IMR-90 (cell line): Measurements from ENCODE around the gene BSND. TPM values are rescaled to one million over a fixed set of nuclear protein-coding genes. Genes with fewer than 3 reads are reported as not detected.

Experiments used
- ATAC-seq: fragments of 200-7000 bp; cut with Tn5 transposase; 2 replicates; pipeline ENCODE4 v1.9.1; 2020; ENCODE audit warnings: low read depth, mild to moderate bottlenecking, moderate library complexity
- BruUV-seq: library from RNA; stranded (reverse); fragments of 400-500 nt; replicated peaks from 2 replicates; lab custom pipeline; 2021; lab: Mats Ljungman, UMichigan
- CTCF ChIA-PET: fragments of 300-600 bp; formaldehyde crosslinking; extraction: SDS; loops from one replicate; lab custom pipeline; 2021; ENCODE audit warnings: antibody characterized with exemption; lab: Yijun Ruan, JAX
- POLR2A ChIA-PET: fragments of 300-600 bp; sonication (Branson Sonifier 250); formaldehyde crosslinking; loops from one replicate; lab custom pipeline; 2022; ENCODE audit warnings: antibody characterized with exemption; ENCODE audit not compliant: unreplicated experiment; lab: Charles Lee
- DNase-seq: peaks from one replicate; pipeline ENCODE4 v3.0.0; 2013
- H2AFZ ChIP-seq: replicated peaks from 2 replicates; pipeline ENCODE3; 2013; ENCODE audit warnings: low read length, mild to moderate bottlenecking; ENCODE audit not compliant: poor library complexity
- H2AK5ac ChIP-seq: 2 replicates; pipeline ENCODE4 v1.6.1; 2013; ENCODE audit warnings: low read depth, low read length, inconsistent platforms
- H2AK9ac ChIP-seq: replicated peaks from 2 replicates; pipeline ENCODE3; 2013; ENCODE audit warnings: mild to moderate bottlenecking, low read depth, low read length, moderate library complexity; ENCODE audit not compliant: poor library complexity
- H2BK120ac ChIP-seq: 2 replicates; pipeline ENCODE4 v1.6.1; 2013; ENCODE audit warnings: low read depth, low read length, inconsistent platforms
- H2BK15ac ChIP-seq: 3 replicates; pipeline ENCODE4 v1.6.1; 2013; ENCODE audit warnings: low read depth, low read length, inconsistent platforms
- H2BK20ac ChIP-seq: 2 replicates; pipeline ENCODE4 v1.6.1; 2013; ENCODE audit warnings: low read depth, mild to moderate bottlenecking, inconsistent platforms, low read length, moderate library complexity
- H2BK5ac ChIP-seq: 2 replicates; pipeline ENCODE4 v1.6.1; 2013; ENCODE audit warnings: mild to moderate bottlenecking, low read depth, low read length, inconsistent platforms; ENCODE audit not compliant: poor library complexity, severe bottlenecking
- H3K14ac ChIP-seq: replicated peaks from 2 replicates; pipeline ENCODE4 v1.6.1; 2013; ENCODE audit warnings: low read depth, low read length, inconsistent platforms
- H3K18ac ChIP-seq: 2 replicates; pipeline ENCODE4 v1.6.1; 2013; ENCODE audit warnings: low read depth, low read length, control low read depth
- H3K23ac ChIP-seq: 2 replicates; pipeline ENCODE4 v1.6.1; 2013; ENCODE audit warnings: low read depth, low read length, inconsistent platforms
- H3K27ac ChIP-seq: 2 replicates; pipeline ENCODE4 v1.5.1; 2013; ENCODE audit warnings: mild to moderate bottlenecking, control low read depth, low read length; ENCODE audit not compliant: insufficient read depth
- H3K27me3 ChIP-seq: 2 replicates; pipeline ENCODE4 v1.6.1; 2013; ENCODE audit warnings: low read length; ENCODE audit not compliant: control insufficient read depth, insufficient read depth
- H3K36me3 ChIP-seq: 2 replicates; pipeline ENCODE4 v1.6.1; 2013; ENCODE audit warnings: low read length, mixed read lengths; ENCODE audit not compliant: control insufficient read depth, insufficient read depth
- H3K4ac ChIP-seq: 2 replicates; pipeline ENCODE4 v1.6.1; 2013; ENCODE audit warnings: low read depth, low read length, inconsistent platforms
- H3K4me1 ChIP-seq: 2 replicates; pipeline ENCODE4 v1.6.1; 2013; ENCODE audit warnings: low read length, mixed read lengths; ENCODE audit not compliant: control insufficient read depth, insufficient read depth
- H3K4me2 ChIP-seq: 2 replicates; pipeline ENCODE4 v1.6.1; 2013; ENCODE audit warnings: low read depth, mild to moderate bottlenecking, control low read depth, low read length, moderate library complexity
- H3K4me3 ChIP-seq: 2 replicates; pipeline ENCODE4 v1.5.1; 2013; ENCODE audit warnings: low read depth, mild to moderate bottlenecking, control low read depth, low read length, moderate library complexity; ENCODE audit not compliant: insufficient read depth
- H3K56ac ChIP-seq: 2 replicates; pipeline ENCODE4 v1.6.1; 2013; ENCODE audit warnings: low read length, inconsistent platforms; ENCODE audit not compliant: insufficient read depth; ENCODE audit errors: extremely low read depth
- H3K79me1 ChIP-seq, 2 experiments: 2 replicates each; pipeline ENCODE4 v1.6.1; 2013; ENCODE audit warnings: low read length in 2 of 2, inconsistent platforms in 1 of 2, low read depth in 1 of 2
- H3K9ac ChIP-seq: 2 replicates; pipeline ENCODE4 v1.6.1; 2013; ENCODE audit warnings: low read depth, low read length, control low read depth
- H3K9me1 ChIP-seq: 2 replicates; pipeline ENCODE4 v1.6.1; 2013; ENCODE audit warnings: low read length, inconsistent platforms; ENCODE audit not compliant: insufficient read depth
- H3K9me3 ChIP-seq: 2 replicates; pipeline ENCODE4 v1.6.1; 2013; ENCODE audit warnings: low read length; ENCODE audit not compliant: control insufficient read depth, insufficient read depth
- H4K20me1 ChIP-seq: 2 replicates; pipeline ENCODE4 v1.6.1; 2013; ENCODE audit warnings: low read length, inconsistent platforms; ENCODE audit not compliant: insufficient read depth
- H4K5ac ChIP-seq: 2 replicates; pipeline ENCODE4 v1.6.1; 2013; ENCODE audit warnings: mild to moderate bottlenecking, low read depth, low read length, control low read depth
- H4K8ac ChIP-seq, 2 experiments: 2 replicates each; pipeline ENCODE4 v1.6.1; 2013; ENCODE audit warnings: low read depth in 2 of 2, low read length in 2 of 2, control low read depth in 1 of 2, inconsistent platforms in 1 of 2
- H4K91ac ChIP-seq: 2 replicates; pipeline ENCODE4 v1.6.1; 2013; ENCODE audit warnings: low read depth, low read length, inconsistent platforms; ENCODE audit not compliant: insufficient read depth
- BHLHE40 ChIP-seq: fragments of 150-350 bp; IDR thresholded peaks from 2 replicates; pipeline ENCODE4 v1.6.1; 2016; ENCODE audit warnings: mild to moderate bottlenecking, low read depth, low read length
- CHD1 ChIP-seq: IDR thresholded peaks from 2 replicates; pipeline ENCODE4 v1.6.1; 2012; ENCODE audit warnings: low read depth, low read length, improper control_type of control experiment
- CTCF ChIP-seq: conservative IDR thresholded peaks from 2 replicates; pipeline ENCODE4 v1.5.1; 2012; ENCODE audit warnings: mild to moderate bottlenecking, low read depth, low read length, improper control_type of control experiment
- RAD21 ChIP-seq: IDR thresholded peaks from 2 replicates; pipeline ENCODE4 v1.6.1; 2012; ENCODE audit warnings: low read length, improper control_type of control experiment
- RFX5 ChIP-seq: IDR thresholded peaks from 2 replicates; pipeline ENCODE4 v1.8.0; 2012; ENCODE audit warnings: low read depth, mild to moderate bottlenecking, low read length, moderate library complexity
- USF2 ChIP-seq: fragments of 150-350 bp; IDR thresholded peaks from 2 replicates; pipeline ENCODE4 v1.6.1; 2017; ENCODE audit warnings: mild to moderate bottlenecking, antibody characterized with exemption, low read length, low read depth
- WGBS, 2 experiments: methylation state at CpG; one replicate each; pipeline versions ENCODE4 v1.1.5 to v1.1.7; 2013; ENCODE audit warnings: missing lambda C conversion rate in 2 of 2; ENCODE audit not compliant: insufficient read length in 1 of 2; ENCODE audit errors: extremely low coverage in 2 of 2; 5-methylcytosine and 5-hydroxymethylcytosine counted together
- dilution Hi-C: fragments of 300-500 bp; cut with HindIII; formaldehyde crosslinking; loops from one replicate; pipeline ENCODE4 v1.14.3; 2018; ENCODE audit warnings: low sequenced_read_pairs; ENCODE audit not compliant: unreplicated experiment
- in situ Hi-C: fragments of 300-500 bp; cut with MboI; formaldehyde crosslinking; loops from 3 replicates; pipeline ENCODE4 v1.14.3; 2019; ENCODE audit warnings: low sequenced_read_pairs, inconsistent platforms, mixed read lengths
- intact Hi-C: fragments of 100-400 bp; cut with micrococcal nuclease; formaldehyde crosslinking; loops from 2 replicates; pipeline ENCODE4 v1.10.0; 2022
- polyA plus RNA-seq, 3 experiments: library from polyadenylated mRNA; depleted of rRNA; stranded (reverse); fragments of >200 nt; gene quantifications; 2 replicates each; pipeline ENCODE4 v1.2.3, GENCODE V29; 2012; ENCODE audit warnings: low replicate concordance in 1 of 3
- total RNA-seq: library from RNA; depleted of rRNA; stranded (reverse); fragments of >200 nt; gene quantifications from 2 replicates; pipeline ENCODE4 v1.2.3, GENCODE V29; 2012

BSND gene
- total and polyA plus RNA-seq, 2 of the 4 experiments (the other 2 are of a cell fraction), result not detected

- 78% methylated on average over 8 of the region's 13 CpGs; no CpG with 5 or more reads in 1 of the 2 experiments for WGBS, 2 experiments
- intact Hi-C loops, result no loop called here
- peak; percentile 23 for DNase-seq
- no peak overlapping the region for H2AK5ac ChIP-seq
- H3K4ac ChIP-seq, result no peak overlapping the region
- peaks cover 43% of the 10 kb centered on the region for H3K27me3 ChIP-seq
- BruUV-seq, result no TSS peak
- H3K23ac ChIP-seq, result no peak overlapping the region
- ATAC-seq, result no peak
- H2BK15ac ChIP-seq, result no peak overlapping the region
- no peaks in the 10 kb centered on the region for H3K9me1 ChIP-seq
- no peak overlapping the region for H4K5ac ChIP-seq
- ChIA-PET CTCF (interaction anchor here (0.6 to 2.2 kb wide), 3 partner anchors 11 to 40 kb away, joined by 3 to 9 read pairs (median 3); no protein-coding TSS in a partner anchor), POLR2A (no interaction called here)
- H3K18ac ChIP-seq, result no peak overlapping the region
- peak overlapping the region; percentile 41 for H2AFZ ChIP-seq
- no peaks in the 10 kb centered on the region for H3K9me3 ChIP-seq
- H3K4me1 ChIP-seq, result peaks cover 4% of the 10 kb centered on the region; the same call in 1 of the 2 replicates
- dilution Hi-C loops, result no loop called here
- H4K20me1 ChIP-seq, result no peaks in the 10 kb centered on the region
- H4K8ac ChIP-seq, result no peak overlapping the region
- H2BK20ac ChIP-seq, result no peak overlapping the region
- no peaks in the 10 kb centered on the region for H3K79me1 ChIP-seq
- no peaks in the 10 kb centered on the region for H3K36me3 ChIP-seq
- H3K27ac ChIP-seq, result no peak overlapping the region
- no peak overlapping the region for H3K14ac ChIP-seq
- no peak overlapping the region for H3K4me3 ChIP-seq
- no peak overlapping the region for H3K4me2 ChIP-seq
- no peak overlapping the region for H3K56ac ChIP-seq
- no peak overlapping the region for H2BK5ac ChIP-seq
- H2BK120ac ChIP-seq, result no peak overlapping the region
- no peak overlapping the region for H3K9ac ChIP-seq
- in situ Hi-C loops, result no loop called here
- no peak for TF ChIP-seq CHD1
- TF ChIP-seq CTCF, result peak; percentile 19; the same call in 1 of the 2 replicates
- peak; percentile 24; the same call in 1 of the 2 replicates for TF ChIP-seq RAD21
- no peak for TF ChIP-seq BHLHE40
- TF ChIP-seq RFX5, result no peak
- no peak for TF ChIP-seq USF2
- H4K91ac ChIP-seq, result no peak overlapping the region
- no peak overlapping the region for H2AK9ac ChIP-seq
Measured at GRCh38 chr1:54989968-54990810, 8.5 kb upstream of the BSND start.
